GM12865 (cell line): ENCODE measurements around the gene GARIN3.
"Not testable (repeated sequence)": the region's sequence is repeated elsewhere in the genome, so short reads cannot be mapped to it uniquely, and the experiment has no call there.

Experiments
- DNase-seq: peaks from one replicate; pipeline ENCODE4 v3.0.0; 2010; ENCODE audit warnings: low read depth
- H3K4me3 ChIP-seq: 2 replicates; pipeline ENCODE4 v1.5.1; 2011; ENCODE audit warnings: mild to moderate bottlenecking, low read depth, low read length, control low read depth
- CTCF ChIP-seq: IDR thresholded peaks from 2 replicates; pipeline ENCODE4 v1.5.1; 2011; ENCODE audit warnings: low read length, control low read depth, low read depth, inconsistent platforms; ENCODE audit not compliant: insufficient read depth; ENCODE audit errors: missing control alignments

Gene GARIN3

GRCh38 chr5:157193699-157194424 is 27.8 kb upstream of the GARIN3 start:
- TF ChIP-seq CTCF: no peak
- H3K4me3 ChIP-seq: no peak overlapping the region
- no peak for DNase-seq

- TF ChIP-seq CTCF: no peak
- DNase-seq: peak; percentile 20
- H3K4me3 ChIP-seq: no peak overlapping the region
These were observed 23.2 kb upstream of the GARIN3 start for GRCh38 chr5:157189223-157189622.

GRCh38 chr5:157188270-157188669 is 22.2 kb upstream of the GARIN3 start:
- DNase-seq: no peak
- no peak overlapping the region for H3K4me3 ChIP-seq
- no peak for TF ChIP-seq CTCF

GRCh38 chr5:157187046-157187754 is 21.1 kb upstream of the GARIN3 start:
- no peak for TF ChIP-seq CTCF
- no peak overlapping the region for H3K4me3 ChIP-seq
- DNase-seq: no peak

GRCh38 chr5:157186309-157187045 is 20.4 kb upstream of the GARIN3 start:
- DNase-seq: no peak
- no peak for TF ChIP-seq CTCF
- H3K4me3 ChIP-seq: no peak overlapping the region

- not testable (repeated sequence) for DNase-seq, H3K4me3 ChIP-seq
These were observed 19.1 kb upstream of the GARIN3 start for GRCh38 chr5:157185122-157185521.

GRCh38 chr5:157184117-157184670 is 18.1 kb upstream of the GARIN3 start:
- no peak for DNase-seq
- H3K4me3 ChIP-seq: no peak overlapping the region
- TF ChIP-seq CTCF: no peak
